GM12865 (cell line): ENCODE results near the gene ATP10B.

Source experiments
- DNase-seq: peaks from one replicate; pipeline ENCODE4 v3.0.0; 2010; ENCODE audit warnings: low read depth
- H3K4me3 ChIP-seq: 2 replicates; pipeline ENCODE4 v1.5.1; 2011; ENCODE audit warnings: mild to moderate bottlenecking, low read depth, low read length, control low read depth
- CTCF ChIP-seq: IDR thresholded peaks from 2 replicates; pipeline ENCODE4 v1.5.1; 2011; ENCODE audit warnings: low read length, control low read depth, low read depth, inconsistent platforms; ENCODE audit not compliant: insufficient read depth; ENCODE audit errors: missing control alignments

ATP10B gene

DNA sequence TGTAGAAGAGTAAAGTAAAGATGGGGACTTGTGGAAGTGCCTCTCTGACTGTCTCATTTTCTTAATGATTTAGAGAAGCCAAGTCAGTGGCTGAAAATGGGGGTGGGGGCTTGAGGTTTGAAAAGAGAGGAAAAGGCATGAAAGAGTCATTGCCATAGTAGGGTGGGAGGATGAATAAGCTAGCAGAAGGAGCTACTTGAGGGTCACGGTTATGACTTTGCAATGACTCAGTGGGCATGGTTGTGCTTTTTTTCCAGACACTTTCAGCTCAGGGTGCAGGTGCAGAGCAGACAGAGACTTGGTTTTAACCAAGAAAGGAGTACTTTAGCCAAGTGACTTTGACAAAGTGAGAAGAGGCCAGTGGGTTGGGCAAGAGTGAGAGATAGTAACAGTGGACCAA, 312.6 kb downstream of the ATP10B start:
- no peak overlapping the region for H3K4me3 ChIP-seq
- TF ChIP-seq CTCF: no peak
- no peak for DNase-seq

GRCh38 chr5:160537940-160538339, 314.1 kb downstream of the ATP10B start:
- H3K4me3 ChIP-seq: no peak overlapping the region
- TF ChIP-seq CTCF: no peak
- DNase-seq: no peak

DNA sequence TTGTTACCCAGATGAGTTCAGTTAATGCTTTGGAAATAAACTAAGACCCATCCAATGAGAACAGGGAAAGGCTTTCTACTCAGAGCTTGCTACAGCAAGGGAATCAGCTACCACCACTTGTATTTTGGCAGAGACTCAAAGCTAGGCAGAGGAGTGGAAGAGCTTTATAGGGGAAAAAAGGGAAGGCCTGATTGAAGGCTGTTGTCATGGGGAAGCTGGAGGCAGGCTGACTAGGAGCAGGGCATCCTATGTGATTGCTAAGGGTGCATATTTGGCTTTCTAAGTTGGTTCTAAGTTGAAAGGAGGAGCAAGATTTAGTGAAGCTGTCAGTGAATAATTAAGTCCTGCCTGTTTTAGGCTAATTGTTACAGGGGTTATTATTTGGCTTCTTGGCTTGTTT, 314.9 kb downstream of the ATP10B start:
- H3K4me3 ChIP-seq: no peak overlapping the region
- TF ChIP-seq CTCF: no peak

DNA sequence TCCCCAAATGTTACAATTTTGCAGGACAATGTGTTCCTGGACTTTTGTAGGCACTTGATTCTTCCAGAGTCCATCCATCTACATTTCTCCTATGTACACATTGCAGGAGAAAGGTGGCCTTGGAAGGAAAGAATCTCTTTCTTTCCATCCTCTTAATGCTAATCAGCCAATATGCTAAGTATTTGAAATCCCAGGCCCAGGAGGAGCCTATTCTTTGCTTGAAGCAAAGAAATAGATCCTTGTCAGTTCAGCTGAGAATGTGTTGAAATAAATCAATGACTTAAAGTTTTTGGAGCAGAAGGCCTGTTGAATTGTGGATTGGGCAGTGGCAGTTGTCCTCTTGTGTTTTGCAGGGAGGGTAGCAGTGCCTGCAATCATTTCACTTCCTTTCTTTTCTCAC, 317.1 kb downstream of the ATP10B start:
- DNase-seq: no peak

More for the DNA sequence above, 314.9 kb downstream of the ATP10B start:
- no peak for DNase-seq

GRCh38 chr5:160534125-160534524, 317.9 kb downstream of the ATP10B start:
- no peak for DNase-seq
- no peak overlapping the region for H3K4me3 ChIP-seq
- no peak for TF ChIP-seq CTCF

More for the DNA sequence above, 317.1 kb downstream of the ATP10B start:
- H3K4me3 ChIP-seq: no peak overlapping the region
- no peak for TF ChIP-seq CTCF

DNA sequence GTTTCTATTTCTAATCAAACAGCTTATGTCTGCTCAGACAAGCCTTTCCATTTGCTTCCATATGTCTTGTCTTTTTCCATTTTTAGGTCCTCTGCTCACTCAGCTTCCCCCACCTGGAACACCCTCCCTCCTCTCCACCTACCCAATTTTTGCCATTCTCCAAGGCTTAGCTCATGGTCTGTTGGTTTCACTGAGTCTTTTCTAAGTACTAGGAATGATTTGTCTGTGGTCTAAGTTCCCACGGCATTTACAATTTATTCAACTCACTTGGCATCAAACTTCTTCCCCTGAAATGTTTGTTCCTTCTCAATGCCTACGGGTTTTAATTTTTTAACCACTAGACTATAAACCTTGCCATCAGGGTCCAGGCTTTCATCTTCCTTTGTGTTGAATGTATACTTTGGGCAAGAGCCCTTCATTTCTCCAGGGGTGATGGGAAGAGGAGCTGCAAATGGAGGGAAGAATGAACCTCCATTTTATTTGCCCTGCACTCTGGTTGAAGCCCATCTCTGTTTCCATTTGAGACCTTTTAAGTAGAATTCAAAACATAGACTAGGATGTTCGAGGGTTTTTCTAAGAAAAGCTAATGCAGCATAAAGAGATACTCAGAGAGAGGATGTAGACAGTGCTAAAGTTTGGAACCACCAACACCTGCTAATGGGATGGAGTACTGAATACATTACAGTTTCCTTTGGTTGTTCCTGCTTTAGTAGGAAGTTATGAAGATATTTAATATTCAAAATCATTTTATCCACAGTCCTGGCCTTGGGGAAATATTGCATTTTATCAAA, 326.3 kb downstream of the ATP10B start:
- DNase-seq: no peak
- no peak overlapping the region for H3K4me3 ChIP-seq
- no peak for TF ChIP-seq CTCF

GRCh38 chr5:160524827-160525226, 327.2 kb downstream of the ATP10B start:
- no peak overlapping the region for H3K4me3 ChIP-seq
- TF ChIP-seq CTCF: no peak
- no peak for DNase-seq
